Measurements from ENCODE around the gene SLC27A5. TPM values are rescaled to one million over a fixed set of nuclear protein-coding genes. Genes with fewer than 3 reads are reported as not detected.

SLC27A5 gene
- total and polyA plus RNA-seq, 9 of the 15 experiments (the other 6 are each of a cell fraction or from before 2014, with no cell fraction given): 42.2 to 318 (median 64.7) TPM

DNA sequence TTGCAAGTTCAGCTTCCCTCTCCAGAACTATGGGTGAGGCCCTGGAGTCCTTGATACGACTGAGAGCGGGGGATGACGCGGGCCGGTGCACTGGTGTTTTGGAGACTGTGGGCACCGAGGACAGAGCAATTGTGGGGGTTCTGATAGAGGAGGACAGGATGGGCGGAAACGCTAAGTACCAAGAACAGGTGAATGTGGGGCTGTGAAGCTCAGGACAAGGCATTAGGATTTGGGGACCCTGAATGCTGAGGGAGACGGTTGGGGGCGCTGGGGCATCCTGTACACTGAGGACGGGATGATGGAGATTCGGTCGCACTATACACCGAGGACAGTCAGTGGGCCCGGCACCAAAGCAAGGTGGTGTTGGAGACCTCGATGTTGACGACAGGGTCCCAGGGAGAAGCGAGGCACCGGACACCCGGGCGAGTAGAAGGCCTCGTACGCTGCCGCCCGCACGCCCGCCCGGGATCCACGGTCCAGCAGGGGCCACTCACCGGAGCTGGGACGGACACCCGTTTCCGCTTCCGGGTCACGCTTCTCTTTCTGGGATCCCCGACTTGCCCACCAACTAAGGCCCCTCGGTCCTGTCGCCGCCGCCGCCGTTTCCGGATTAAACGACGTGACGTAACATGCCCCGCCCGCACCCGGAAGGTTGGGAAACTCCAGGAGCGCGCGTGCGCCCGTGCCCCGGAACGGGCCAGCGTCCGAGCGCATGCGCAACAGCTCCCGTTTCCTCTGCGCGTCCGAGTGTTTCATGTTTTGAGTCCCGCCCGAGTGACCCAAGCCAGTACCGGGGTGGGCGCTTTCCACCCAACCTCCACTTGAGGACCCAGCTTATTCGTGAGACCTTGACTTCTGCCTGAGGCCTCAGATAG, 42.9 kb upstream of the SLC27A5 start, which contains the start of gene CHMP2A (continued):
- TF ChIP-seq ATF7 (IDR thresholded peaks at IDR 0.05) (peak; percentile 96), HDGF (IDR thresholded peaks at IDR 0.05) (no peak), SMAD1 (IDR thresholded peaks at IDR 0.05; ENCODE audit: low read depth, low read length, partially characterized antibody) (no peak), SP2 (IDR thresholded peaks at IDR 0.05; ENCODE audit: extremely low read depth, low read depth, low read length, poor library complexity, severe bottlenecking) (no peak), ZNF143 (CRISPR knock-in tag; IDR thresholded peaks at IDR 0.05) (no peak), MTA3 (IDR thresholded peaks at IDR 0.05; ENCODE audit: borderline replicate concordance) (peak; percentile 83; the same call in 1 of the 2 replicates), FOXJ3 (CRISPR knock-in tag; IDR thresholded peaks at IDR 0.05) (no peak), TCF3 (CRISPR knock-in tag; IDR thresholded peaks at IDR 0.05) (0 out of 2 replicates have a peak, but pooled peaks have one; percentile 4), BHLHE40 (IDR thresholded peaks at IDR 0.05; ENCODE audit: low read length) (peak; percentile 92), CBFB (CRISPR knock-in tag; IDR thresholded peaks at IDR 0.05) (no peak; the same call in 1 of the 2 replicates), DMBX1 (CRISPR knock-in tag; IDR thresholded peaks at IDR 0.05; ENCODE audit: borderline replicate concordance) (no peak), SOX6 (IDR thresholded peaks at IDR 0.05) (peak; percentile 61), ETS2 (tag; IDR thresholded peaks at IDR 0.05; ENCODE audit: borderline replicate concordance, poor library complexity, severe bottlenecking) (no peak), KDM4B (IDR thresholded peaks at IDR 0.05; ENCODE audit: borderline replicate concordance in 2 of 2, low read depth in 1 of 2) (peak in 1 of 2 experiments; percentile 96; a peak in 1 of 4 replicates), HNRNPH1 (optimal IDR thresholded peaks at IDR 0.05; ENCODE audit: low read depth, low read length) (no peak), RBBP5 (IDR thresholded peaks at IDR 0.05; ENCODE audit: borderline replicate concordance, insufficient read depth, low read length, poor library complexity, severe bottlenecking) (peak; percentile 84), TOE1 (IDR thresholded peaks at IDR 0.05; ENCODE audit: borderline replicate concordance) (peak; percentile 40; the same call in 1 of the 2 replicates), TOE1 (CRISPR knock-in tag; IDR thresholded peaks at IDR 0.05; ENCODE audit: borderline replicate concordance, low read depth) (0 out of 2 replicates have a peak, but pooled peaks have one; percentile 49), SIRT6 (IDR thresholded peaks at IDR 0.05; ENCODE audit: low read depth, low read length) (peak; percentile 29), ZC3H8 (IDR thresholded peaks at IDR 0.05) (no peak), PHF8 (IDR thresholded peaks at IDR 0.05; ENCODE audit: borderline replicate concordance, low read length) (peak; percentile 86; the same call in 1 of the 2 replicates), TGIF2 (CRISPR knock-in tag; IDR thresholded peaks at IDR 0.05) (no peak), MAFK (IDR thresholded peaks at IDR 0.05; ENCODE audit: low read length) (no peak), CCAR2 (IDR thresholded peaks at IDR 0.05; ENCODE audit: low read depth, low read length) (no peak)
- TF ChIP-seq, protein P1, sequence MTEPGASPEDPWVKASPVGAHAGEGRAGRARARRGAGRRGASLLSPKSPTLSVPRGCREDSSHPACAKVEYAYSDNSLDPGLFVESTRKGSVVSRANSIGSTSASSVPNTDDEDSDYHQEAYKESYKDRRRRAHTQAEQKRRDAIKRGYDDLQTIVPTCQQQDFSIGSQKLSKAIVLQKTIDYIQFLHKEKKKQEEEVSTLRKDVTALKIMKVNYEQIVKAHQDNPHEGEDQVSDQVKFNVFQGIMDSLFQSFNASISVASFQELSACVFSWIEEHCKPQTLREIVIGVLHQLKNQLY (CRISPR knock-in tag; conservative IDR thresholded peaks at IDR 0.05): peak in 1 of 2 experiments; percentile 50; a peak in 1 of 4 replicates
- TF ChIP-seq, protein P2, sequence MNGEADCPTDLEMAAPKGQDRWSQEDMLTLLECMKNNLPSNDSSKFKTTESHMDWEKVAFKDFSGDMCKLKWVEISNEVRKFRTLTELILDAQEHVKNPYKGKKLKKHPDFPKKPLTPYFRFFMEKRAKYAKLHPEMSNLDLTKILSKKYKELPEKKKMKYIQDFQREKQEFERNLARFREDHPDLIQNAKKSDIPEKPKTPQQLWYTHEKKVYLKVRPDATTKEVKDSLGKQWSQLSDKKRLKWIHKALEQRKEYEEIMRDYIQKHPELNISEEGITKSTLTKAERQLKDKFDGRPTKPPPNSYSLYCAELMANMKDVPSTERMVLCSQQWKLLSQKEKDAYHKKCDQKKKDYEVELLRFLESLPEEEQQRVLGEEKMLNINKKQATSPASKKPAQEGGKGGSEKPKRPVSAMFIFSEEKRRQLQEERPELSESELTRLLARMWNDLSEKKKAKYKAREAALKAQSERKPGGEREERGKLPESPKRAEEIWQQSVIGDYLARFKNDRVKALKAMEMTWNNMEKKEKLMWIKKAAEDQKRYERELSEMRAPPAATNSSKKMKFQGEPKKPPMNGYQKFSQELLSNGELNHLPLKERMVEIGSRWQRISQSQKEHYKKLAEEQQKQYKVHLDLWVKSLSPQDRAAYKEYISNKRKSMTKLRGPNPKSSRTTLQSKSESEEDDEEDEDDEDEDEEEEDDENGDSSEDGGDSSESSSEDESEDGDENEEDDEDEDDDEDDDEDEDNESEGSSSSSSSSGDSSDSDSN (IDR thresholded peaks at IDR 0.05; ENCODE audit: borderline replicate concordance in 1 of 2, low read depth in 2 of 2, low read length in 2 of 2): no peak

Data from K562 (cell line).